PC-3 (cell line): Measurements from ENCODE around the gene PLAC9. TPM values are rescaled to one million over a fixed set of nuclear protein-coding genes. Genes with fewer than 3 reads are reported as not detected.
"Not testable (repeated sequence)": the region's sequence is repeated elsewhere in the genome, so short reads cannot be mapped to it uniquely, and the experiment has no call there.

Experiments
- ATAC-seq: fragments of 200-7000 bp; cut with Tn5 transposase; 2 replicates; pipeline ENCODE4 v1.9.1; 2020; ENCODE audit warnings: mild to moderate bottlenecking, moderate library complexity
- BruUV-seq: library from RNA; stranded (reverse); fragments of 400-500 nt; replicated peaks from 2 replicates; lab custom pipeline; 2021; lab: Mats Ljungman, UMichigan
- CTCF ChIA-PET: fragments of 300-600 bp; sonication (Branson Sonifier 250); formaldehyde crosslinking; loops from one replicate; lab custom pipeline; 2022; ENCODE audit warnings: antibody characterized with exemption; lab: Charles Lee
- POLR2A ChIA-PET: fragments of 300-600 bp; sonication (Branson Sonifier 250); formaldehyde crosslinking; loops from one replicate; lab custom pipeline; 2022; ENCODE audit warnings: antibody characterized with exemption; ENCODE audit not compliant: unreplicated experiment; lab: Charles Lee
- DNase-seq: peaks from one replicate; pipeline ENCODE4 v3.0.0-alpha.2; 2015
- H2AFZ ChIP-seq: fragments of 300-600 bp; sonication (generic); 2 replicates; pipeline ENCODE4 v1.6.0; 2016; ENCODE audit warnings: antibody characterized with exemption, low read length
- H3F3A ChIP-seq: fragments of 300-600 bp; sonication (generic); one replicate; pipeline ENCODE4 v1.6.0; 2017; ENCODE audit warnings: antibody characterized with exemption, low read length, control low read depth, mild to moderate bottlenecking; ENCODE audit not compliant: unreplicated experiment
- H3K27ac ChIP-seq: fragments of 300-600 bp; sonication (generic); 2 replicates; pipeline ENCODE4 v1.5.1; 2016; ENCODE audit warnings: mild to moderate bottlenecking, low read length
- H3K27me3 ChIP-seq: fragments of 300-600 bp; sonication (generic); 2 replicates; pipeline ENCODE4 v1.6.1; 2016; ENCODE audit warnings: low read length, mixed read lengths
- H3K36me3 ChIP-seq: fragments of 300-600 bp; sonication (generic); 2 replicates; pipeline ENCODE4 v1.6.1; 2016; ENCODE audit warnings: low read depth, mixed run types, low read length, mixed read lengths
- H3K4me1 ChIP-seq: fragments of 300-600 bp; sonication (generic); 2 replicates; pipeline ENCODE4 v1.5.1; 2016; ENCODE audit warnings: low read length; ENCODE audit not compliant: insufficient read depth
- H3K4me2 ChIP-seq: fragments of 300-600 bp; sonication (generic); 2 replicates; pipeline ENCODE4 v1.6.0; 2016; ENCODE audit warnings: low read length
- H3K4me3 ChIP-seq: fragments of 300-600 bp; sonication (generic); 2 replicates; pipeline ENCODE4 v1.5.1; 2016; ENCODE audit warnings: mild to moderate bottlenecking, low read length, mixed read lengths
- H3K79me2 ChIP-seq: fragments of 300-600 bp; sonication (generic); 2 replicates; pipeline ENCODE4 v1.6.1; 2017; ENCODE audit warnings: low read length, mixed read lengths
- H3K9ac ChIP-seq: fragments of 300-600 bp; sonication (generic); 2 replicates; pipeline ENCODE4 v1.6.0; 2016; ENCODE audit warnings: mild to moderate bottlenecking, low read length
- H3K9me2 ChIP-seq: fragments of 300-600 bp; sonication (generic); replicated peaks from 2 replicates; pipeline ENCODE4 v1.6.1; 2016; ENCODE audit warnings: mixed run types, low read length, mixed read lengths
- H3K9me3 ChIP-seq: fragments of 300-600 bp; sonication (generic); 2 replicates; pipeline ENCODE4 v1.6.1; 2016; ENCODE audit warnings: low read length, mixed read lengths
- H4K20me1 ChIP-seq: fragments of 300-600 bp; sonication (generic); 2 replicates; pipeline ENCODE4 v1.6.1; 2016; ENCODE audit warnings: low read length, mixed read lengths
- CTCF ChIP-seq: fragments of 300-600 bp; sonication (generic); conservative IDR thresholded peaks from 2 replicates; pipeline ENCODE4 v1.5.1; 2017; ENCODE audit warnings: antibody characterized with exemption, low read depth, mild to moderate bottlenecking, low read length
- EZH2 ChIP-seq: fragments of 300-600 bp; sonication (generic); IDR thresholded peaks from one replicate; pipeline ENCODE4 v1.6.1; 2017; ENCODE audit warnings: antibody characterized with exemption, mild to moderate bottlenecking, low read length; ENCODE audit not compliant: unreplicated experiment
- EZH2phosphoT487 ChIP-seq: fragments of 300-600 bp; sonication (generic); IDR thresholded peaks from 2 replicates; pipeline ENCODE4 v1.6.1; 2018; ENCODE audit warnings: mild to moderate bottlenecking, antibody characterized with exemption, low read length, borderline replicate concordance
- intact Hi-C: fragments of 100-400 bp; cut with micrococcal nuclease; formaldehyde crosslinking; loops from 2 replicates; pipeline ENCODE4 v1.9.0; 2023
- total RNA-seq: library from RNA; depleted of rRNA; stranded (reverse); fragments of >200 nt; gene quantifications from 2 replicates; pipeline ENCODE4 v1.2.3, GENCODE V29; 2014

PLAC9 gene
- total RNA-seq, 1 experiment from 2014 or later = 2.0 TPM

GRCh38 chr10:80094231-80094630, 38.3 kb upstream of the PLAC9 start:
- no peaks in the 10 kb centered on the region for H3K79me2 ChIP-seq
- TF ChIP-seq EZH2phosphoT487 (no peak), EZH2 (no peak), CTCF (no peak)
- intact Hi-C loops = no loop called here
- H4K20me1 ChIP-seq = no peaks in the 10 kb centered on the region
- H3K27ac ChIP-seq = no peak overlapping the region
- no TSS peak for BruUV-seq
- no peaks in the 10 kb centered on the region for H3F3A ChIP-seq
- H2AFZ ChIP-seq = no peak overlapping the region
- H3K4me2 ChIP-seq = no peak overlapping the region
- H3K27me3 ChIP-seq = no peaks in the 10 kb centered on the region
- H3K9me2 ChIP-seq = no peaks in the 10 kb centered on the region
- no peaks in the 10 kb centered on the region for H3K9me3 ChIP-seq
- CTCF ChIA-PET = no interaction called here
- ATAC-seq (no peak), DNase-seq (no peak)
- POLR2A ChIA-PET = interaction anchor here (0.7 kb wide), 1 partner anchor 1238 kb away, joined by 15 read pairs; no protein-coding TSS in a partner anchor
- H3K4me3 ChIP-seq = no peak overlapping the region
- H3K36me3 ChIP-seq = no peaks in the 10 kb centered on the region
- no peak overlapping the region for H3K9ac ChIP-seq
- no peaks in the 10 kb centered on the region for H3K4me1 ChIP-seq

- H3K4me3 ChIP-seq, H3K27ac ChIP-seq, H3K9me3 ChIP-seq, DNase-seq, H3K36me3 ChIP-seq, H3K27me3 ChIP-seq, ATAC-seq, BruUV-seq, H3F3A ChIP-seq, intact Hi-C loops, H4K20me1 ChIP-seq, CTCF ChIA-PET, POLR2A ChIA-PET, H3K9ac ChIP-seq, H3K79me2 ChIP-seq, H2AFZ ChIP-seq, H3K9me2 ChIP-seq, H3K4me2 ChIP-seq: not testable (repeated sequence)
- peaks cover 10% of the 10 kb centered on the region for H3K4me1 ChIP-seq
Measured at GRCh38 chr10:80098272-80098671, 34.3 kb upstream of the PLAC9 start.

- H2AFZ ChIP-seq, BruUV-seq, H3K79me2 ChIP-seq, intact Hi-C loops, H3K9ac ChIP-seq, POLR2A ChIA-PET, H3K27ac ChIP-seq, H3K9me3 ChIP-seq, H3K27me3 ChIP-seq, H4K20me1 ChIP-seq, H3K36me3 ChIP-seq, DNase-seq, ATAC-seq, H3K9me2 ChIP-seq, H3K4me2 ChIP-seq, H3F3A ChIP-seq, H3K4me3 ChIP-seq: not testable (repeated sequence)
- peaks cover 14% of the 10 kb centered on the region for H3K4me1 ChIP-seq
- CTCF ChIA-PET = interaction anchor here (0.7 kb wide), 1 partner anchor 88 kb away, joined by 4 read pairs; no protein-coding TSS in a partner anchor
Measured at GRCh38 chr10:80099295-80099694, 33.2 kb upstream of the PLAC9 start.

- Histone ChIP-seq H4K20me1 (no peaks in the 10 kb centered on the region), H3K9me2 (no peaks in the 10 kb centered on the region), H3F3A (no peaks in the 10 kb centered on the region), H3K9ac (no peak overlapping the region), H3K27me3 (no peaks in the 10 kb centered on the region), H3K27ac (no peak overlapping the region), H3K4me1 (peaks cover 19% of the 10 kb centered on the region), H2AFZ (no peak overlapping the region), H3K9me3 (no peaks in the 10 kb centered on the region), H3K79me2 (no peaks in the 10 kb centered on the region), H3K4me3 (no peak overlapping the region), H3K4me2 (no peak overlapping the region), H3K36me3 (no peaks in the 10 kb centered on the region)
- POLR2A ChIA-PET = no interaction called here
- ATAC-seq = peak; percentile 11; the same call in 1 of the 2 replicates
- BruUV-seq = no TSS peak
- intact Hi-C loops = no loop called here
- CTCF ChIA-PET = no interaction called here
- no peak for TF ChIP-seq CTCF
- TF ChIP-seq EZH2phosphoT487 = no peak
- no peak for TF ChIP-seq EZH2
- no peak for DNase-seq
Measured at GRCh38 chr10:80100116-80100515, 32.4 kb upstream of the PLAC9 start.
